Measurements from ENCODE around the gene ARHGAP44. TPM values are rescaled to one million over a fixed set of nuclear protein-coding genes. Genes with fewer than 3 reads are reported as not detected.

Gene ARHGAP44
- total RNA-seq, 4 donors from 2014 or later = 10.9 to 22.0 (median 18.7) TPM

DNA sequence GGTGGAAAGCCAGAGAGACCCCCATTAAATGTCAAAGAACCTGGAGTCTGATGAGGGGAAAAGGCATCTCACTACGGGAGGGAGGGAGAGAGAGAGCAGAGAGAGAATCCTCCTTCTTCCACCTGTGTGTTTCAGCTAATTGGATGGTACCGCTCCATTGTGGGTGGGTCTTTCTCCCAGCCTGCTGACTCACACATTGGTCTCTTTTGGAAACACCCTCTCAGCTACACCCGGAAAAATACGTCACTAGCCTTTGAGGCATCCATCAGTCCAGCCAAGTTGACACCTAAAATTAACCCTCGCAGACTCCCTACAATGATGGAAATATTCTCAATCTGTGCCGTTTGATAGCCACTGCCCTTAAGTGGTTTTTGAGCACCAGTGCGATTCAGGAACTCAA lies 128.1 kb downstream of the ARHGAP44 start:
- no peaks in the 10 kb centered on the region for H3K9me3 ChIP-seq
- no peaks in the 10 kb centered on the region for H3K4me1 ChIP-seq
- peaks cover 0 to 10% of the 10 kb centered on the region in 2 donors for H3K36me3 ChIP-seq
- no peak for TF ChIP-seq POLR2A (IDR thresholded peaks at IDR 0.05)
- TF ChIP-seq, protein P1, sequence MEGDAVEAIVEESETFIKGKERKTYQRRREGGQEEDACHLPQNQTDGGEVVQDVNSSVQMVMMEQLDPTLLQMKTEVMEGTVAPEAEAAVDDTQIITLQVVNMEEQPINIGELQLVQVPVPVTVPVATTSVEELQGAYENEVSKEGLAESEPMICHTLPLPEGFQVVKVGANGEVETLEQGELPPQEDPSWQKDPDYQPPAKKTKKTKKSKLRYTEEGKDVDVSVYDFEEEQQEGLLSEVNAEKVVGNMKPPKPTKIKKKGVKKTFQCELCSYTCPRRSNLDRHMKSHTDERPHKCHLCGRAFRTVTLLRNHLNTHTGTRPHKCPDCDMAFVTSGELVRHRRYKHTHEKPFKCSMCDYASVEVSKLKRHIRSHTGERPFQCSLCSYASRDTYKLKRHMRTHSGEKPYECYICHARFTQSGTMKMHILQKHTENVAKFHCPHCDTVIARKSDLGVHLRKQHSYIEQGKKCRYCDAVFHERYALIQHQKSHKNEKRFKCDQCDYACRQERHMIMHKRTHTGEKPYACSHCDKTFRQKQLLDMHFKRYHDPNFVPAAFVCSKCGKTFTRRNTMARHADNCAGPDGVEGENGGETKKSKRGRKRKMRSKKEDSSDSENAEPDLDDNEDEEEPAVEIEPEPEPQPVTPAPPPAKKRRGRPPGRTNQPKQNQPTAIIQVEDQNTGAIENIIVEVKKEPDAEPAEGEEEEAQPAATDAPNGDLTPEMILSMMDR (IDR thresholded peaks at IDR 0.05) = no peak
- no peak overlapping the region for H3K4me3 ChIP-seq (replicated peaks in 1 of 3)
- H3K27me3 ChIP-seq = no peaks in the 10 kb centered on the region
- DNase-seq = no peak
- WGBS, 2 donors = 86 to 93% methylated on average over 7 of the region's 7 CpGs
- H3K27ac ChIP-seq = no peak overlapping the region
- intact Hi-C loops (cut with DNase I) = no loop called here

DNA sequence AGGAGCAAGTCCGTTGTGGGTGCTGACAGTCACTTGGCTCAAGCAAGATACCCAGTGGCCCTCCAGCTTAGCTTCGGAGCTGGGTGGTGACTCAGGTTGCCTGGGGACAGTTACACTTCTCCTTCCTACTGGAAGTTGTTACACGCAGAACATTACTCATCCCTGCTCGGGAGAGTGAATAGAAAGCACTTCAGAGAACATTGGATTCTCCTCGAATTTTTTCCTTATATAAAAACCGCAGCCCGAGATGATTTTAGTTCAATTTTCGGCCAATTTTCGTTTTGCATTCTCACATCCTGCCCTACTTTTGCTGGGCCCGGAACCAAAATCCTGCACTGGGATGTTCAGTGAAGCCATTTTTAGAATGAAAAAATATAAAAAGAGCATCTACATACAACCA lies 128.8 kb downstream of the ARHGAP44 start:
- Histone ChIP-seq H3K27ac (no peak overlapping the region), H3K27me3 (no peaks in the 10 kb centered on the region), H3K4me1 (no peaks in the 10 kb centered on the region), H3K9me3 (no peaks in the 10 kb centered on the region), H3K4me3 (replicated peaks in 1 of 3) (no peak overlapping the region), H3K36me3 (peaks cover 0 to 10% of the 10 kb centered on the region in 2 donors)
- DNase-seq = no peak
- 94% methylated on average over 8 to 10 of the region's 10 CpGs for WGBS, 2 donors
- TF ChIP-seq, protein P1 (IDR thresholded peaks at IDR 0.05) = no peak
- no peak for TF ChIP-seq POLR2A (IDR thresholded peaks at IDR 0.05)
- intact Hi-C loops (cut with DNase I) = no loop called here

DNA sequence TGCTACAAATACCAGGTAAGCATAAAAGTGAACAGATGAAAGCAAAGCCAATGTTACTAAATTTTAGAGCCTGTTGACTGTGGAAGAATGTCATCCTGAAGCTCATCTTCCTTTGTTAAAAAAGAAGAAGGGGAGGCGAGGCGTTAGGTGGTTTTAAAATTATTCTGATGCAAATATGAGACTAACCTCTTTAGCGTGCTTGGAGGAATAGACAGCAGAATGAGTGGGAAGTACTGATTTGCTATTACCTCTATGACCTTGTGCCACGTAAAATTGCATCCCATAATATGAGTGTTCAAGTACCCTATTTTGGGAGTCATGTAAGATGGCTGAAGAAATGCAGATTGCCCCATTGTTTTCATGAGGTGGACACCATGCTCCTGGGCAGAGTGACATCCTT lies 132.8 kb downstream of the ARHGAP44 start:
- Histone ChIP-seq H3K36me3 (peaks cover 0 to 10% of the 10 kb centered on the region in 2 donors), H3K27me3 (no peaks in the 10 kb centered on the region), H3K27ac (no peak overlapping the region), H3K9me3 (no peaks in the 10 kb centered on the region), H3K4me1 (no peaks in the 10 kb centered on the region), H3K4me3 (replicated peaks in 1 of 3) (no peak overlapping the region)
- TF ChIP-seq, protein P1 (IDR thresholded peaks at IDR 0.05) = no peak
- TF ChIP-seq POLR2A (IDR thresholded peaks at IDR 0.05) = no peak
- intact Hi-C loops (cut with DNase I) = loop anchor here (10.0 kb wide), 1 partner anchor 83 kb away; no protein-coding TSS in a partner anchor
- WGBS, 2 donors = 93 to 94% methylated on average over 4 of the region's 4 CpGs
- no peak for DNase-seq

DNA sequence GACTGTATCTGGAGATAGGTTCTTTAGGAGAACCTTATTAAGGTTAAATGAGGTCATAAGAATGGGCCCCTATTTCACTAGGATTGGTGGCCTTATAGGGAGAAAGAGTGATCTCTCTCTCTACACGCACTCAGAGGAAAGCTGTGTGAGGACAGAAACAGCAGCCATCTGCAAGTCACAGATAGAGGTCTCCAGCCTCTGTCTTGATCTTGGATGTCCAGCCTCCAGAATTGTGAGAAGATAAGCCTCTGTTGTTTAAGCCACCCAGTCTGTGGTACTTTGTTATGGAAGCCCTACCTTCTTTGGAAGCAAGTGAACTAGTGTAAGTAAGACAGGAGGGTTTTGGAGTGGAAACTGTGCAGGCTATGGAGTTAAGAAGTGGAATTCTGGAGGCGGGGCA lies 135.3 kb downstream of the ARHGAP44 start:
- no peak for DNase-seq
- Histone ChIP-seq H3K4me3 (replicated peaks in 1 of 3) (no peak overlapping the region), H3K27me3 (no peaks in the 10 kb centered on the region), H3K9me3 (no peaks in the 10 kb centered on the region), H3K4me1 (no peaks in the 10 kb centered on the region), H3K27ac (no peak overlapping the region), H3K36me3 (no peaks in the 10 kb centered on the region)
- TF ChIP-seq POLR2A (IDR thresholded peaks at IDR 0.05) = no peak
- TF ChIP-seq, protein P1 (IDR thresholded peaks at IDR 0.05) = no peak
- 95% methylated on average over 2 of the region's 2 CpGs for WGBS, 2 donors
- intact Hi-C loops (cut with DNase I) = loop anchor here (10.0 kb wide), 1 partner anchor 80 kb away; no protein-coding TSS in a partner anchor

DNA sequence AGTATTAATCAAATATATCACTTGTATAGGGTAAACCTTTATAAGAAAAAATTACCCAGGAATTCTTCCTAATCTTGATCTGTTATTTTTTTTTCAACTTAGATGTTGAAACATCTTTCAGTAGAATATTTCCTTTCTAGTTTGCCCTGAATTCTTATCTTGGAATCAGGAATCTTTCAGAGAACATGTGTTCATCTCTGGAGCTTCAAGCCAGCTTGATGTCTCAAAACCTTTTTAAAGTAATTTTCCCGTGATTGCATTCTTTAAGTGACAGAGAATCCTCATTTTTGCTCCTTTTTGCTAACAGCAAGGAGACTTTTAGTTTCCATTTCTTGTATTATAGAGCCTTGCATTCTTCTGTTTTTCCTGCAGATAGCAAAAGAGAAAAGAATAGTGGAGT lies 137.7 kb downstream of the ARHGAP44 start:
- no peaks in the 10 kb centered on the region for H3K4me1 ChIP-seq
- TF ChIP-seq, protein P1 (IDR thresholded peaks at IDR 0.05) = no peak
- no peak for TF ChIP-seq POLR2A (IDR thresholded peaks at IDR 0.05)
- H3K27ac ChIP-seq = no peak overlapping the region
- no peak overlapping the region for H3K4me3 ChIP-seq (replicated peaks in 1 of 3)
- H3K36me3 ChIP-seq = no peaks in the 10 kb centered on the region
- no peaks in the 10 kb centered on the region for H3K9me3 ChIP-seq
- WGBS, 2 donors = 64 to 76% methylated on average over 1 of the region's 1 CpG
- intact Hi-C loops (cut with DNase I) = loop anchor here (10.0 kb wide), 1 partner anchor 78 kb away; no protein-coding TSS in a partner anchor
- H3K27me3 ChIP-seq = no peaks in the 10 kb centered on the region
- no peak for DNase-seq

All from thyroid gland (tissue), 4 donors.